K562 (cell line): Measurements from ENCODE around the gene RPS6KA4. TPM values are rescaled to one million over a fixed set of nuclear protein-coding genes. Genes with fewer than 3 reads are reported as not detected.
A peak's percentile ranks its signal among the peaks of the same experiment; 100 is the strongest.

Experiments
- ATAC-seq: fragments of 200-7000 bp; cut with Tn5 transposase; 3 replicates; pipeline ENCODE4 v1.9.1; 2020; ENCODE audit warnings: moderate library complexity
- BruUV-seq: library from RNA; stranded (reverse); fragments of 400-500 nt; replicated peaks from 2 replicates; lab custom pipeline; 2021; lab: Mats Ljungman, UMichigan
- CTCF ChIA-PET: fragments of 300-600 bp; formaldehyde crosslinking; extraction: SDS; loops from one replicate; lab custom pipeline; 2021; ENCODE audit warnings: low intra/inter-chr PET ratio; lab: Yijun Ruan, JAX
- POLR2A ChIA-PET: fragments of 300-600, 350-650 bp; sonication (Branson Sonifier 250); formaldehyde crosslinking; extraction: SDS; loops from one replicate; lab custom pipeline; 2021; ENCODE audit warnings: antibody characterized with exemption, inconsistent platforms; lab: Yijun Ruan, JAX
- DNase-seq, 4 experiments: peaks; one replicate each; pipeline versions ENCODE4 v3.0.0 to v3.0.0-alpha.2; 2011 to 2018; ENCODE audit warnings: low spot score in 3 of 4, mixed read lengths in 3 of 4; ENCODE audit errors: extremely low read depth in 1 of 4
- FAIRE-seq: peaks from 2 replicates; lab custom pipeline; 2011; peaks lifted over from hg19 to GRCh38; lab: Jason Lieb, UNC
- H2AFZ ChIP-seq: 2 replicates; pipeline ENCODE4 v1.6.0; 2011; ENCODE audit warnings: low read depth, low read length, control low read depth, inconsistent platforms
- H3K27ac ChIP-seq: fragments of 200-600 bp; 3 replicates; pipeline ENCODE4 v1.8.0; 2011; ENCODE audit warnings: low read depth, mild to moderate bottlenecking, control low read depth, inconsistent platforms, low read length, moderate library complexity, mixed read lengths; ENCODE audit errors: extremely low read depth
- H3K27me3 ChIP-seq, 2 experiments: fragments of 300-600 bp in 1 of 2; 2 replicates in 1 of 2; 3 replicates in 1 of 2; pipeline versions ENCODE4 v1.6.0 to v1.8.0; 2011; ENCODE audit warnings: inconsistent platforms in 2 of 2, low read length in 2 of 2, mild to moderate bottlenecking in 1 of 2, mixed read lengths in 1 of 2, moderate library complexity in 1 of 2; ENCODE audit not compliant: control insufficient read depth in 2 of 2, insufficient read depth in 2 of 2
- H3K36me3 ChIP-seq: fragments of 300-600 bp; 3 replicates; pipeline ENCODE4 v1.8.0; 2011; ENCODE audit warnings: mild to moderate bottlenecking, low read length, inconsistent platforms; ENCODE audit not compliant: control insufficient read depth, insufficient read depth
- H3K4me1 ChIP-seq, 2 experiments: fragments of 200-600 bp in 1 of 2; replicated peaks in 1 of 2; 2 replicates in 1 of 2; 3 replicates in 1 of 2; pipeline versions ENCODE4 v1.5.1 to v1.8.0; 2011; ENCODE audit warnings: inconsistent platforms in 2 of 2, low read length in 2 of 2, mild to moderate bottlenecking in 1 of 2, mixed read lengths in 1 of 2, moderate library complexity in 1 of 2; ENCODE audit not compliant: control insufficient read depth in 2 of 2, insufficient read depth in 2 of 2
- H3K4me2 ChIP-seq: 2 replicates; pipeline ENCODE4 v1.6.1; 2011; ENCODE audit warnings: low read length, control low read depth, inconsistent platforms, mixed read lengths; ENCODE audit not compliant: insufficient read depth
- H3K4me3 ChIP-seq: fragments of 200-600 bp; sonication (generic), shearing (Covaris generic); 2 replicates; pipeline ENCODE4 v1.5.1; 2016; ENCODE audit warnings: control low read depth, inconsistent platforms
- H3K79me2 ChIP-seq: fragments of 200-600 bp; 3 replicates; pipeline ENCODE4 v1.8.0; 2011; ENCODE audit warnings: low read length, inconsistent platforms; ENCODE audit not compliant: control insufficient read depth, insufficient read depth
- H3K9ac ChIP-seq, 2 experiments: 2 replicates each; pipeline versions ENCODE4 v1.6.0 to v1.6.1; 2011; ENCODE audit warnings: low read depth in 2 of 2, low read length in 2 of 2, control low read depth in 1 of 2, inconsistent platforms in 1 of 2, mild to moderate bottlenecking in 1 of 2, mixed read lengths in 1 of 2; ENCODE audit not compliant: insufficient read depth in 1 of 2
- H3K9me1 ChIP-seq: one replicate; pipeline ENCODE4 v1.6.0; 2011; ENCODE audit warnings: inconsistent platforms, mild to moderate bottlenecking, low read length, moderate library complexity; ENCODE audit not compliant: control insufficient read depth, insufficient read depth
- H3K9me3 ChIP-seq: replicated peaks from 2 replicates; pipeline ENCODE4 v1.5.1; 2011; ENCODE audit warnings: low read depth, low read length, inconsistent platforms; ENCODE audit not compliant: control insufficient read depth, insufficient read depth
- H4K20me1 ChIP-seq: replicated peaks from 2 replicates; pipeline ENCODE4 v1.6.1; 2011; ENCODE audit warnings: low read length, inconsistent platforms, mixed read lengths; ENCODE audit not compliant: control insufficient read depth, insufficient read depth
- CREBBP ChIP-seq: IDR thresholded peaks from one replicate; pipeline ENCODE4 v1.6.1; 2012; ENCODE audit warnings: low read depth, mild to moderate bottlenecking, control low read depth, inconsistent platforms, low read length
- ETV6 ChIP-seq, 3 experiments: fragments of 150-350 bp in 1 of 3; sonication (generic) in 1 of 3; formaldehyde crosslinking in 1 of 3; IDR thresholded peaks; 2 replicates each; pipeline versions ENCODE4 v1.6.1 to v1.8.0; 2014 to 2022; ENCODE audit warnings: borderline replicate concordance in 2 of 3, low read depth in 2 of 3, antibody characterized with exemption in 1 of 3, low read length in 1 of 3, mild to moderate bottlenecking in 1 of 3, missing genetic modification reagents in 1 of 3
- FOSL1 ChIP-seq: fragments of 200-800 bp; sonication (Bioruptor generic); conservative IDR thresholded peaks from 2 replicates; pipeline ENCODE4 v1.6.1; 2016; ENCODE audit warnings: missing genetic modification characterization, missing compliant biosample characterization
- HDAC2 ChIP-seq: fragments of 450-650 bp; IDR thresholded peaks from 2 replicates; pipeline ENCODE4 v1.6.1; 2016; ENCODE audit warnings: mild to moderate bottlenecking
- HNRNPLL ChIP-seq: fragments of 200-400 bp; formaldehyde crosslinking; IDR thresholded peaks from 2 replicates; pipeline ENCODE4 v1.6.1; 2017; ENCODE audit warnings: low read length, low read depth, mild to moderate bottlenecking; ENCODE audit not compliant: poor library complexity, severe bottlenecking
- MCM3 ChIP-seq: fragments of 450-650 bp; IDR thresholded peaks from 2 replicates; pipeline ENCODE4 v1.6.1; 2016
- POLR2AphosphoS2 ChIP-seq: IDR thresholded peaks from 2 replicates; pipeline ENCODE4 v1.6.1; 2012; ENCODE audit warnings: low read length, improper control_type of control experiment
- RB1 ChIP-seq: fragments of 450-650 bp; IDR thresholded peaks from 2 replicates; pipeline ENCODE4 v1.6.1; 2017; ENCODE audit warnings: low read depth, mild to moderate bottlenecking
- SMARCA5 ChIP-seq: fragments of 450-650 bp; IDR thresholded peaks from 2 replicates; pipeline ENCODE4 v1.6.1; 2016
- WGBS: fragments of 100-300 bp; shearing (Covaris generic); methylation state at CpG from one replicate; pipeline ENCODE4 v1.1.6; 2016; ENCODE audit warnings: low coverage, mixed read lengths; ENCODE audit not compliant: insufficient coverage; ENCODE audit errors: missing lambda C conversion rate; 5-methylcytosine and 5-hydroxymethylcytosine counted together
- in situ Hi-C: fragments of 300-500 bp; cut with MboI; formaldehyde crosslinking; loops from 4 replicates; pipeline ENCODE4 v1.15.0; 2018; ENCODE audit warnings: inconsistent platforms, mixed read lengths
- intact Hi-C: fragments of 100-400 bp; cut with micrococcal nuclease; formaldehyde crosslinking; loops from 2 replicates; pipeline ENCODE4 v1.14.2; 2022
- polyA plus RNA-seq, 8 experiments: library from polyadenylated mRNA; depleted of rRNA in 4 of 8; stranded (reverse) in 5 of 8; unstranded in 3 of 8; fragments of >200 nt; fragmentation: Nextera tagmentation in 2 of 8; fragmentation: Illumina TruSeq in 1 of 8; extraction: Ambion mirVana in 2 of 8; extraction: Trizol in 1 of 8; gene quantifications; 2 replicates each; pipeline versions ENCODE4 v1.2.1 to v1.2.3, GENCODE V29; 2011 to 2014; ENCODE audit warnings: inconsistent platforms in 1 of 8, missing spikeins in 1 of 8
- total RNA-seq, 7 experiments: library from RNA; depleted of rRNA in 6 of 7; stranded (reverse); fragments of >200 nt in 6 of 7; fragmentation: Illumina TruSeq in 2 of 7; extraction: Trizol in 2 of 7; gene quantifications; 2 replicates each; pipeline versions ENCODE4 v1.2.1 to v1.2.3, GENCODE V29; 2011 to 2021; ENCODE audit warnings: low replicate concordance in 1 of 7
- TF ChIP-seq, protein P1 (sequence below): fragments of 450-650 bp; IDR thresholded peaks from 2 replicates; pipeline ENCODE4 v1.6.1; 2014; ENCODE audit warnings: low read depth, mild to moderate bottlenecking, moderate library complexity, borderline replicate concordance
- TF ChIP-seq, protein P2 (sequence below), 2 experiments: fragments of 200-800 bp in 1 of 2; sonication (Bioruptor generic) in 1 of 2; sonication (generic) in 1 of 2; formaldehyde crosslinking in 1 of 2; IDR thresholded peaks in 1 of 2; conservative IDR thresholded peaks in 1 of 2; 2 replicates each; pipeline versions ENCODE4 v1.5.0 to v1.6.1; 2016 to 2020; ENCODE audit warnings: missing compliant biosample characterization in 1 of 2, missing genetic modification characterization in 1 of 2, missing genetic modification reagents in 1 of 2

RPS6KA4 gene
- total and polyA plus RNA-seq, 9 of the 15 experiments (the other 6 are each of a cell fraction or from before 2014, with no cell fraction given), result 0.15 to 23.8 (median 9.8) TPM

DNA sequence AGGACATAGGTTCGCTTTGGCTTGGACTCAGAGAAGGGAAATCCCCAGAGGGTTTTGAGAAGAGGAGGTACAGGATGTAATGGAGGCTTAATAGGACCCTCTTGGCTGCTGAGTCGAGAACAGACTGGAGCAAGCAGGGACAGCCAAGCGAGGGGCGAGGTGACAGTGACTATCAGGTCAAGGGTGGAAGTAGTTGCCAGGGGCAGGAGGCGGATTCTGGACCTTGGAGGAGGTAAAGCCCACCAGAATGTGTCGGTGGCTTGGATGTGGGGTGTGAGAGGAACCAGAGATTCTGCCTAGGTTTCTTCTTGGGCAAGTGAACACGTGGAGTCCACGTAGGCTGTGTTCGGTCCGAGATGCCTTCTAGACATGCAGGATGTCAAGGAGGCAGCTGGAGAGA lies 46.0 kb upstream of the RPS6KA4 start:
- Histone ChIP-seq H3K4me3 (no peak overlapping the region), H3K79me2 (peaks cover 46% of the 10 kb centered on the region), H3K4me1 (peaks cover 0 to 49% of the 10 kb centered on the region in 2 experiments; a peak in 3 of 5 replicates), H3K9me3 (no peaks in the 10 kb centered on the region), H3K9me1 (no peaks in the 10 kb centered on the region), H3K4me2 (no peak overlapping the region), H4K20me1 (no peaks in the 10 kb centered on the region; the same call in 1 of the 2 replicates), H3K9ac (peak overlapping the region in 1 of 2 experiments; percentile 32; a peak in 2 of 4 replicates), H3K27ac (no peak overlapping the region; the same call in 2 of the 3 replicates), H2AFZ (no peak overlapping the region), H3K36me3 (peaks cover 65% of the 10 kb centered on the region), H3K27me3 (no peaks in the 10 kb centered on the region)
- no TSS peak for BruUV-seq
- 88% methylated on average over 10 of the region's 10 CpGs for WGBS
- in situ Hi-C loops (no loop called here), intact Hi-C loops (no loop called here)
- TF ChIP-seq HNRNPLL (no peak), HDAC2 (no peak), SMARCA5 (no peak), ETV6 (IDR thresholded peaks at IDR 0.05; ENCODE audit: borderline replicate concordance in 1 of 2, low read depth in 2 of 2, low read length in 1 of 2) (no peak), ETV6 (CRISPR knock-in tag; IDR thresholded peaks at IDR 0.05; ENCODE audit: borderline replicate concordance) (no peak), POLR2AphosphoS2 (no peak), FOSL1 (tag) (no peak), RB1 (no peak), MCM3 (no peak), CREBBP (no peak)
- TF ChIP-seq, protein P1, sequence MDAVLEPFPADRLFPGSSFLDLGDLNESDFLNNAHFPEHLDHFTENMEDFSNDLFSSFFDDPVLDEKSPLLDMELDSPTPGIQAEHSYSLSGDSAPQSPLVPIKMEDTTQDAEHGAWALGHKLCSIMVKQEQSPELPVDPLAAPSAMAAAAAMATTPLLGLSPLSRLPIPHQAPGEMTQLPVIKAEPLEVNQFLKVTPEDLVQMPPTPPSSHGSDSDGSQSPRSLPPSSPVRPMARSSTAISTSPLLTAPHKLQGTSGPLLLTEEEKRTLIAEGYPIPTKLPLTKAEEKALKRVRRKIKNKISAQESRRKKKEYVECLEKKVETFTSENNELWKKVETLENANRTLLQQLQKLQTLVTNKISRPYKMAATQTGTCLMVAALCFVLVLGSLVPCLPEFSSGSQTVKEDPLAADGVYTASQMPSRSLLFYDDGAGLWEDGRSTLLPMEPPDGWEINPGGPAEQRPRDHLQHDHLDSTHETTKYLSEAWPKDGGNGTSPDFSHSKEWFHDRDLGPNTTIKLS, result no peak
- TF ChIP-seq, protein P2, sequence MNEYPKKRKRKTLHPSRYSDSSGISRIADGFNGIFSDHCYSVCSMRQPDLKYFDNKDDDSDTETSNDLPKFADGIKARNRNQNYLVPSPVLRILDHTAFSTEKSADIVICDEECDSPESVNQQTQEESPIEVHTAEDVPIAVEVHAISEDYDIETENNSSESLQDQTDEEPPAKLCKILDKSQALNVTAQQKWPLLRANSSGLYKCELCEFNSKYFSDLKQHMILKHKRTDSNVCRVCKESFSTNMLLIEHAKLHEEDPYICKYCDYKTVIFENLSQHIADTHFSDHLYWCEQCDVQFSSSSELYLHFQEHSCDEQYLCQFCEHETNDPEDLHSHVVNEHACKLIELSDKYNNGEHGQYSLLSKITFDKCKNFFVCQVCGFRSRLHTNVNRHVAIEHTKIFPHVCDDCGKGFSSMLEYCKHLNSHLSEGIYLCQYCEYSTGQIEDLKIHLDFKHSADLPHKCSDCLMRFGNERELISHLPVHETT (CRISPR knock-in tag; conservative IDR thresholded peaks at IDR 0.05 in 1 of 2, IDR thresholded peaks at IDR 0.05 in 1 of 2), result no peak
- ATAC-seq (no peak), DNase-seq (no peak), FAIRE-seq (no peak)
- ChIA-PET CTCF (no interaction called here), POLR2A (interaction anchor here (0.5 kb wide), 1 partner anchor 118 kb away, joined by 5 read pairs; no protein-coding TSS in a partner anchor)
